HL-60 (cell line): ENCODE measurements around the gene WNT7B.

Experiments used
- GABPA ChIP-seq: IDR thresholded peaks from 2 replicates; pipeline ENCODE4 v1.6.1; 2012; ENCODE audit warnings: low read depth
- POLR2AphosphoS5 ChIP-seq: IDR thresholded peaks from 2 replicates; pipeline ENCODE4 v1.6.1; 2012; ENCODE audit warnings: low read depth
- TF ChIP-seq, protein P1 (sequence below): IDR thresholded peaks from one replicate; pipeline ENCODE4 v1.5.1; 2011; ENCODE audit warnings: low read length, control low read depth, inconsistent platforms; ENCODE audit not compliant: insufficient read depth

DNA sequence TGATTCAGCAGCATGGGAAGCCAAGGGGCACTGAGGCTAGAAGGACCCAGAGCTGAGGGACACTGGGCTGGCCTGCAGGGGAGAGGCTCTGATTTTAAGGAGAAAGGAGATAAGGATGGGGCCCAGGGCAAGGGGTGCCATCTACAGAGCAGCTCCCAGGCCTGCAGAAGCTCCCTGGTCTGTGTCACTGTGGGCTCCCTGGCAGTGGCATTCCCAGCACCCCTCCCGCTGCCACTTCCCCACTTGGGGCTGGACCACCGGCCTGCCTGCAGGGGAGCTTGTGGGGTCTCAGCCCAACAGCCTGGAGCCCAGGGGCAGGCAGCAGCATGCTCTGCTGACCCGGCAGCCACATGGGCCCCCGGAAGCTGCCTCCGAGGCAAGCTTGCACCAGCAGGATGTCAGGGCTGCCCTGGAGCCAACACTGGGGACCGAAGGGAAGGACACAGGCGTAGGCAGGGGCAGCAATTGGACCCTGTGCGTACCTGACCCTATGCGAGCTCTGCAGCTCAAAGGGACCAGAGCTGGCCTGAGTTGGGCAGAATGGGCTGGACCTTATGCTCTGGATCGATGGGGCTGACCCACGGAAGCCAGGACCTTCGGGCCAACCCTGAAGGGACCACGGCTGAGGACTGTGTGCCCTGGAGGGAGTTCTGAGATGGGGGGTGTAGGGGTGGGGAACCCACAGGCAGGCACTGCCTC is 35.4 kb upstream of the WNT7B start:
- TF ChIP-seq POLR2AphosphoS5 (no peak), GABPA (no peak)
- TF ChIP-seq, protein P1, sequence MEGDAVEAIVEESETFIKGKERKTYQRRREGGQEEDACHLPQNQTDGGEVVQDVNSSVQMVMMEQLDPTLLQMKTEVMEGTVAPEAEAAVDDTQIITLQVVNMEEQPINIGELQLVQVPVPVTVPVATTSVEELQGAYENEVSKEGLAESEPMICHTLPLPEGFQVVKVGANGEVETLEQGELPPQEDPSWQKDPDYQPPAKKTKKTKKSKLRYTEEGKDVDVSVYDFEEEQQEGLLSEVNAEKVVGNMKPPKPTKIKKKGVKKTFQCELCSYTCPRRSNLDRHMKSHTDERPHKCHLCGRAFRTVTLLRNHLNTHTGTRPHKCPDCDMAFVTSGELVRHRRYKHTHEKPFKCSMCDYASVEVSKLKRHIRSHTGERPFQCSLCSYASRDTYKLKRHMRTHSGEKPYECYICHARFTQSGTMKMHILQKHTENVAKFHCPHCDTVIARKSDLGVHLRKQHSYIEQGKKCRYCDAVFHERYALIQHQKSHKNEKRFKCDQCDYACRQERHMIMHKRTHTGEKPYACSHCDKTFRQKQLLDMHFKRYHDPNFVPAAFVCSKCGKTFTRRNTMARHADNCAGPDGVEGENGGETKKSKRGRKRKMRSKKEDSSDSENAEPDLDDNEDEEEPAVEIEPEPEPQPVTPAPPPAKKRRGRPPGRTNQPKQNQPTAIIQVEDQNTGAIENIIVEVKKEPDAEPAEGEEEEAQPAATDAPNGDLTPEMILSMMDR = no peak
